Gastroesophageal sphincter (tissue), 3 donors: Measurements from ENCODE around the gene ARHGAP42.

Experiments used
- POLR2A ChIP-seq, 2 donors: fragments of 450-650 bp; IDR thresholded peaks; one replicate each; pipeline ENCODE4 v1.6.1; 2017; ENCODE audit warnings: antibody characterized with exemption in 2 of 2, mild to moderate bottlenecking in 2 of 2, moderate library complexity in 1 of 2
- POLR2AphosphoS5 ChIP-seq: sonication (generic); formaldehyde crosslinking; IDR thresholded peaks from one replicate; pipeline ENCODE4 v1.6.1; 2017; ENCODE audit warnings: antibody characterized with exemption
- TF ChIP-seq, protein P1 (sequence below), 4 experiments: fragments of 200-600 bp in 2 of 4; fragments of 450-650 bp in 2 of 4; sonication (generic) in 1 of 4; IDR thresholded peaks; one replicate each; pipeline ENCODE4 v1.5.1; 2017 to 2019; ENCODE audit warnings: antibody characterized with exemption in 4 of 4, mild to moderate bottlenecking in 2 of 4, moderate library complexity in 2 of 4

DNA sequence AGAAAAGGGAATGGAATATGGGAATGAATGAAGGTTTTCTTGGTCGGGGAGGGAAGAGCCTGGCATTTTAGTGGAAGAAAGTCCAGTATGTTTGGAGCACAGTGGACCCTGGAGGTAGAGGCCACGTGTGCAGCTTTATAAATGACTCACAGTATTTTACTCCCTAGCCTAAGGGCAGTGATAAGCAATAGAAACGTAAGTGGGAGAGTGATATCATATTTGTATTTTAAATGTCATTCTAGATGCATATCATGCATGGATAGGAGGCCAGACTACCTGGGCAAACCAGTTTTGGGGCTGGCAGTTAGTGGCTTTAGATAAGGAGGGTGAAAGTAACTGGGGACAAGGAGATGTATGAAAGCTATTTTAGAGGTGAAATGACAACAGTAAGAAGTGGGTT lies 174.1 kb downstream of the ARHGAP42 start:
- TF ChIP-seq, protein P1, sequence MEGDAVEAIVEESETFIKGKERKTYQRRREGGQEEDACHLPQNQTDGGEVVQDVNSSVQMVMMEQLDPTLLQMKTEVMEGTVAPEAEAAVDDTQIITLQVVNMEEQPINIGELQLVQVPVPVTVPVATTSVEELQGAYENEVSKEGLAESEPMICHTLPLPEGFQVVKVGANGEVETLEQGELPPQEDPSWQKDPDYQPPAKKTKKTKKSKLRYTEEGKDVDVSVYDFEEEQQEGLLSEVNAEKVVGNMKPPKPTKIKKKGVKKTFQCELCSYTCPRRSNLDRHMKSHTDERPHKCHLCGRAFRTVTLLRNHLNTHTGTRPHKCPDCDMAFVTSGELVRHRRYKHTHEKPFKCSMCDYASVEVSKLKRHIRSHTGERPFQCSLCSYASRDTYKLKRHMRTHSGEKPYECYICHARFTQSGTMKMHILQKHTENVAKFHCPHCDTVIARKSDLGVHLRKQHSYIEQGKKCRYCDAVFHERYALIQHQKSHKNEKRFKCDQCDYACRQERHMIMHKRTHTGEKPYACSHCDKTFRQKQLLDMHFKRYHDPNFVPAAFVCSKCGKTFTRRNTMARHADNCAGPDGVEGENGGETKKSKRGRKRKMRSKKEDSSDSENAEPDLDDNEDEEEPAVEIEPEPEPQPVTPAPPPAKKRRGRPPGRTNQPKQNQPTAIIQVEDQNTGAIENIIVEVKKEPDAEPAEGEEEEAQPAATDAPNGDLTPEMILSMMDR (IDR thresholded peaks at IDR 0.05), result no peak
- TF ChIP-seq POLR2AphosphoS5 (no peak), POLR2A (IDR thresholded peaks at IDR 0.05) (no peak)
